ENCODE data around the gene CACNA1A. TPM values are rescaled to one million over a fixed set of nuclear protein-coding genes. Genes with fewer than 3 reads are reported as not detected.

CACNA1A gene
- total RNA-seq, 1 donor from 2014 or later: 43.0 TPM

DNA sequence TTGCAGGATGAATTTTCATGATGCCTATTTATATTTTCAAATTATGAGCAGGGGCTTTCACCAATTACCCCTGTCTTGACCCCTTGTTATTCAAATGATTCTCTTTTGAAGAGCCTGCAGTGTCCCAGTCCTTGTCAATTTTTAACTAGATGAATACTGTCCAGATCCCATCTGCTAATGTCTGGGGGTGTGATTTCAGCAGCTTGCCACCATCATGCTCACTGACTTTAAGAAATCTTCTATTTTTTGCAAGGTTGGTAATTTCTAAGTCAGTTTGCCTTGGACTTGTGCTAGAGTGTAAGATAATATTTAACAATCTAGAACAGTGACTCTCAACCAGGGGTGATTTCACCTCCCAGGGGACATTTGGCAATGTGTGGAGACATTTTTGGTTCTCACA lies 106.0 kb downstream of the CACNA1A start:
- TF ChIP-seq, protein P1, sequence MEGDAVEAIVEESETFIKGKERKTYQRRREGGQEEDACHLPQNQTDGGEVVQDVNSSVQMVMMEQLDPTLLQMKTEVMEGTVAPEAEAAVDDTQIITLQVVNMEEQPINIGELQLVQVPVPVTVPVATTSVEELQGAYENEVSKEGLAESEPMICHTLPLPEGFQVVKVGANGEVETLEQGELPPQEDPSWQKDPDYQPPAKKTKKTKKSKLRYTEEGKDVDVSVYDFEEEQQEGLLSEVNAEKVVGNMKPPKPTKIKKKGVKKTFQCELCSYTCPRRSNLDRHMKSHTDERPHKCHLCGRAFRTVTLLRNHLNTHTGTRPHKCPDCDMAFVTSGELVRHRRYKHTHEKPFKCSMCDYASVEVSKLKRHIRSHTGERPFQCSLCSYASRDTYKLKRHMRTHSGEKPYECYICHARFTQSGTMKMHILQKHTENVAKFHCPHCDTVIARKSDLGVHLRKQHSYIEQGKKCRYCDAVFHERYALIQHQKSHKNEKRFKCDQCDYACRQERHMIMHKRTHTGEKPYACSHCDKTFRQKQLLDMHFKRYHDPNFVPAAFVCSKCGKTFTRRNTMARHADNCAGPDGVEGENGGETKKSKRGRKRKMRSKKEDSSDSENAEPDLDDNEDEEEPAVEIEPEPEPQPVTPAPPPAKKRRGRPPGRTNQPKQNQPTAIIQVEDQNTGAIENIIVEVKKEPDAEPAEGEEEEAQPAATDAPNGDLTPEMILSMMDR (IDR thresholded peaks at IDR 0.05; ENCODE audit: unreplicated experiment): no peak

DNA sequence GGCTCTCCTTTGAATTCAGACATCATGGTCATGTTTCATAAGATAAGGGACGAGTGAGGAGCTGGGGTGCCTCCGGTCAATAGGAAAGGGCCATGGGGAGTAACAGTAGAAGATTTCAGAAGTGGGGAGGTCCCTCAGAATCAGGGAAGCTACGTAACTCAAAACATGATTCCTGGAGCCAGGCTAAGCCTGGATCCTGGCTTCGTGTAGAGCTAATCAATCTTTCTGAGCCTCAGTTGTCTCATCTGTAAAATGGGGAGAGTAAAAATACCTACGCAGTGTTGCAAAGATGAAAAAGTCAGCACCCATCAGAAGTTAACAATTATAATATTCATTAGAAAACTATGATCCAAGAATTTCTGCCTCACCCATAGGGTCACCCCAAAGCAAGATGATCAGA lies 106.5 kb downstream of the CACNA1A start:
- TF ChIP-seq, protein P1 (IDR thresholded peaks at IDR 0.05; ENCODE audit: unreplicated experiment): no peak
- Mint-ChIP-seq H3K9me3 (ENCODE audit: low read depth) (no peaks in the 10 kb centered on the region), H3K27me3 (peaks cover 18% of the 10 kb centered on the region), H3K36me3 (ENCODE audit: insufficient read depth) (no peaks in the 10 kb centered on the region), H3K4me1 (ENCODE audit: low read depth) (no peaks in the 10 kb centered on the region), H3K27ac (no peak overlapping the region), H3K4me3 (ENCODE audit: low read depth) (no peak overlapping the region)
- DNase-seq (ENCODE audit: low spot score, unreplicated experiment): no peak

More for the DNA sequence above, 106.0 kb downstream of the CACNA1A start:
- H3K27me3 Mint-ChIP-seq: peaks cover 17% of the 10 kb centered on the region
- DNase-seq (ENCODE audit: low spot score, unreplicated experiment): no peak
- H3K4me1 Mint-ChIP-seq (ENCODE audit: low read depth): no peaks in the 10 kb centered on the region
- H3K4me3 Mint-ChIP-seq (ENCODE audit: low read depth): no peak overlapping the region
- H3K36me3 Mint-ChIP-seq (ENCODE audit: insufficient read depth): no peaks in the 10 kb centered on the region
- no peaks in the 10 kb centered on the region for H3K9me3 Mint-ChIP-seq (ENCODE audit: low read depth)
- no peak overlapping the region for H3K27ac Mint-ChIP-seq

DNA sequence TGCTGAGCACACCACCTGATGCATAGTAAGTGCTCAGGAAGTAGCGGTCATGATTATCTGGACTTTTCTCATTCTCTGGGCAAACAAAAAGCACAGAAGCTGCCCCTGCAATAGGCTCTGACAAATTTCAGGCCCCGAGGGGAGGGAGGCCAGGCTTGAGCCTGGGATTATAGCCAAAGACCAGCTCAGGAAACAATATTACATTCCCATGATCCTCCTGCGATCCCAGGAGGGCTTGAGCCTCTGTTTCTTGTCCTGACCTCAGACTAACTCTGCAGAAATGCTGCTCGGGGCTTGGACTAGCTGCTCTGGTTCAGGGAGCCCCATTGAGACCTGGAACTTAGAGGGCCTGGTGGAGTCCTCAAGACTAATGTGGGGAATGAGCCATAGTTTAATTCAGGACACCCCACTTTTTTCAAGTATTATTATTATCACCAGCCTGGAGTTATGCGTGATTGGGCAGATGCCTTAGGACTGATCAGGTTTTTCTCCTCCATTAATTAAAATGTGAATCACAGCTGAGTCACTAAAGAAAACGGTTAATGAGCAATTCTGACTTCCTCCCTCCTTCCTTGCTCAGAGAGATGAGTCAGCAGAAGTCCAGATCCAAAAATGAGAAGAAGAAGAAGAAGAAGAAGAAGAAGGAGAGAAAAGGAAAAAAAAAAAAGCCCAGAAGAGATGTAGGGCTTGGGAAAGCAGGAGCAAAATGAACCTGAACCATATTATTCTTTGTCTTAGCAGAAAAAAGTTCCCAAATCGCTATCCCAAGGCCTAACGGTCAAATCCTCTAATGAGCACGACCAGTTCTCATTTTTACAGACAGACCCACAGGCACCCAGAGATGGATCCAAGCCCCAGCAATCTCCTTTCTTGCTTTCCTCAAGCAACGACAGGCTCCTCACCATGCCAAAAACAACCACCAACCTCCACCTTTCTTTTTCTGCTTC lies 107.2 kb downstream of the CACNA1A start:
- no peaks in the 10 kb centered on the region for H3K9me3 Mint-ChIP-seq (ENCODE audit: low read depth)
- H3K27me3 Mint-ChIP-seq: peaks cover 25% of the 10 kb centered on the region
- DNase-seq (ENCODE audit: low spot score, unreplicated experiment): no peak
- no peak overlapping the region for H3K27ac Mint-ChIP-seq
- H3K4me3 Mint-ChIP-seq (ENCODE audit: low read depth): no peak overlapping the region
- TF ChIP-seq, protein P1 (IDR thresholded peaks at IDR 0.05; ENCODE audit: unreplicated experiment): no peak
- no peaks in the 10 kb centered on the region for H3K36me3 Mint-ChIP-seq (ENCODE audit: insufficient read depth)
- H3K4me1 Mint-ChIP-seq (ENCODE audit: low read depth): no peaks in the 10 kb centered on the region

DNA sequence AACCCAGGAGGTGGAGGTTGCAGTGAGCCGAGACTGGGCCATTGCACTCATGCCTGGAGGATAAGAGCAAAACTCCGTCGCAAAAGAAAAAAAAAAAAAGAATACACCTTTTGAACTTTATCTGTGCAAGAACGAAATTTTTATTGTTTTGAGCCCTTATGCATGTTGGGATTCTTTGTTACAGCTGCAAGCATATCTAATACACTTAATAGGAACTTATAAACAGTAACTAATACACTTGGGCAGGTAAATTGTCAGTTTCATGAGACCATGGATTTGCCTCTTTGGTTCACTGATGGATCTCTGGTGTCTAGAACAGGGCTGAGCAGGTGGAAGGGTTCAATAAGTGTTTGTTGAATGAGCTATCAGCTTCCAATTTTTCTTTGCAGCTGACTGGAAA lies 108.1 kb downstream of the CACNA1A start:
- no peak for DNase-seq (ENCODE audit: low spot score, unreplicated experiment)
- H3K9me3 Mint-ChIP-seq (ENCODE audit: low read depth): no peaks in the 10 kb centered on the region
- no peak overlapping the region for H3K4me3 Mint-ChIP-seq (ENCODE audit: low read depth)
- H3K36me3 Mint-ChIP-seq (ENCODE audit: insufficient read depth): no peaks in the 10 kb centered on the region
- no peak overlapping the region for H3K27ac Mint-ChIP-seq
- peaks cover 33% of the 10 kb centered on the region for H3K27me3 Mint-ChIP-seq
- no peaks in the 10 kb centered on the region for H3K4me1 Mint-ChIP-seq (ENCODE audit: low read depth)
- TF ChIP-seq, protein P1 (IDR thresholded peaks at IDR 0.05; ENCODE audit: unreplicated experiment): no peak

DNA sequence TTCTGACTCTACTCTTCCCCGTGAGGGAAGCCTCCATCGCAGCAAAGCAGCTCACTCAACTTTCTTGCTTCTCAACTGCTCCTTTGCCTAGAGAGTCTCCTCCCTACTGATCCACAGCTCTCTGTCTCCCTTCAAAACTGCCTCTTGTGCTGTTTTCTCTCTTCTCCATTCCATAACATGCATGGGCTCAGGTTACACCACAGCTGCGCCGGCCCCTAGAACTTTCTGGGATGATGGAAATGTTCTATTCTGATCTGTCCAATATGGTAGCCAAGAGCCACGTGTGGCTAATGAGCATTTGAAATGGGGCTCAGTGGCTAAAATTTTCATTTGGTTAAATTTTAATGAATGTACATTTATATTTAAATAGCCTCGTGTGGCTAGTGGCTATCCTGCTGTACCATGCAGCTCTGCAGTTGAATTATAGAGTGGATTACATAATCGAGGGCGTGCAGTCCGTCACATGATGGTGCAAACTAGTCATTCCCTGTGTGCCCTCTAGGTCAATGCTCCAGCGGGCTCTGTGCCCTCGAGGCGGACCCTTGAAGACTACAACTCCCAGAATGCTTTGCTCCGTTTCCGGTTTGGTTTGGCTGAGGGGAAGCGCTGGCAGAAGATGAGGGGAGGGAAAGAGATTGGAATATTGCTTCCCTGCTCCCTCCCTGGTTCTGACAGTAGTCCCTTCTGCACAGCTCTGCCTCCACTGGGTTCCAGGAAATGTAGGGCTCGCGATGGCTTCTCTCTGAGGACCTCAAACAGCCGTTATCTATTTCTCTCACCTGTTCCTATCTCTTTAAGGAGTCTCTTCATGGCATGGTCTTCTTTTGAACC lies 109.8 kb downstream of the CACNA1A start:
- TF ChIP-seq, protein P1 (IDR thresholded peaks at IDR 0.05; ENCODE audit: unreplicated experiment): peak; percentile 23
- Mint-ChIP-seq H3K27ac (no peak overlapping the region), H3K27me3 (peaks cover 46% of the 10 kb centered on the region), H3K36me3 (ENCODE audit: insufficient read depth) (no peaks in the 10 kb centered on the region), H3K9me3 (ENCODE audit: low read depth) (no peaks in the 10 kb centered on the region), H3K4me3 (ENCODE audit: low read depth) (peak overlapping the region; percentile 7), H3K4me1 (ENCODE audit: low read depth) (no peaks in the 10 kb centered on the region)
- peak; percentile 30 for DNase-seq (ENCODE audit: low spot score, unreplicated experiment)

Data from progenitor cell of endocrine pancreas (in vitro differentiated cells).